HUES64 (cell line): ENCODE data around the gene PCIF1.
"Not testable (repeated sequence)": the region's sequence is repeated elsewhere in the genome, so short reads cannot be mapped to it uniquely, and the experiment has no call there.

Source experiments
- H3K27ac ChIP-seq: 2 replicates; pipeline ENCODE4 v1.7.0; 2013; ENCODE audit warnings: low read depth, low read length, inconsistent platforms
- H3K27me3 ChIP-seq: 2 replicates; pipeline ENCODE4 v1.6.1; 2013; ENCODE audit warnings: mild to moderate bottlenecking, low read length; ENCODE audit not compliant: insufficient read depth
- H3K36me3 ChIP-seq: 2 replicates; pipeline ENCODE4 v1.6.1; 2013; ENCODE audit warnings: mild to moderate bottlenecking, low read length; ENCODE audit not compliant: insufficient read depth
- H3K4me1 ChIP-seq: 2 replicates; pipeline ENCODE4 v1.6.1; 2013; ENCODE audit warnings: mild to moderate bottlenecking, low read length, moderate library complexity; ENCODE audit not compliant: insufficient read depth
- H3K4me3 ChIP-seq: 2 replicates; pipeline ENCODE4 v1.5.1; 2013; ENCODE audit warnings: mild to moderate bottlenecking, low read length, moderate library complexity
- H3K9ac ChIP-seq: 2 replicates; pipeline ENCODE4 v1.6.1; 2013; ENCODE audit warnings: mild to moderate bottlenecking, low read depth, low read length
- H3K9me3 ChIP-seq: 2 replicates; pipeline ENCODE4 v1.6.1; 2013; ENCODE audit warnings: low read depth, low read length; ENCODE audit not compliant: insufficient read depth
- WGBS: fragments of 150-250, 120-280 bp; methylation state at CpG from one replicate; pipeline ENCODE4 v1.1.7; 2013; ENCODE audit warnings: missing lambda C conversion rate; 5-methylcytosine and 5-hydroxymethylcytosine counted together

Gene PCIF1

DNA sequence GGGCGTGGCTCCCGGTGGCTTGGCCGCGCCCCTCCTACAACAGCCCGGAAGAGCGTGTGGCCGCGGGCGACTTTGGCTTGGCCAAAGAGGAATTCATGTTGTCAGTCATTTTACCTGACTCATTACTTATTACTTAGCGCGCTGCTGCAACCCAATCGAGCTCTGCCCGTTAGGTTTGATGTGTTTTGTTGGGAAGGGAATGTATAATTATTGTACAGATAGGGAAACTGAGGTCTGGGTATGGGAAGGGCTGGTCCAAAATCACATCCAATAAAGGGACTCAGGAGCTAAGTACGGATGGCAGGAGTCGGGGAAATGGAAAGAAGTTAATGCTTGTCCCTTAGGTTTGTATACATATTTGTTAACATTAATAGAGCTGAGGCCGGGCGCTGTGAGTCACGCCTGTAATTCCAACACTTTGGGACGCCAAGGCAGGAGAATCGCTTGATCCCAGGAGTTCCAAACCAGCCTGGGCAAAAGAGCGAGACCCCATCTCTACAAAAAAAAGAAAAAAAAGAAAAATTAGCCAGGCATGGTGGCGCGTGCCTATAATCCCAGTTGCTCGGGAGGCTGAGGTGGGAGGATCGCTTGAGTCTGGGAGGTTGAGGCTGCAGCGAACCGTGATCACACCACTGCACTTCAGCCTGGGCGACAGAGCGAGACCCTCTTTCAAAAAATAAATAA, 38.2 kb downstream of the PCIF1 start:
- no peaks in the 10 kb centered on the region for H3K9me3 ChIP-seq
- H3K36me3 ChIP-seq, result peaks cover 17% of the 10 kb centered on the region
- peak overlapping the region; percentile 97 for H3K27ac ChIP-seq
- 40% methylated on average over 26 of the region's 29 CpGs for WGBS
- H3K4me1 ChIP-seq, result peaks cover 4% of the 10 kb centered on the region; the same call in 1 of the 2 replicates
- H3K9ac ChIP-seq, result peak overlapping the region; percentile 99
- H3K4me3 ChIP-seq, result peak overlapping the region; percentile 81
- H3K27me3 ChIP-seq, result no peaks in the 10 kb centered on the region

DNA sequence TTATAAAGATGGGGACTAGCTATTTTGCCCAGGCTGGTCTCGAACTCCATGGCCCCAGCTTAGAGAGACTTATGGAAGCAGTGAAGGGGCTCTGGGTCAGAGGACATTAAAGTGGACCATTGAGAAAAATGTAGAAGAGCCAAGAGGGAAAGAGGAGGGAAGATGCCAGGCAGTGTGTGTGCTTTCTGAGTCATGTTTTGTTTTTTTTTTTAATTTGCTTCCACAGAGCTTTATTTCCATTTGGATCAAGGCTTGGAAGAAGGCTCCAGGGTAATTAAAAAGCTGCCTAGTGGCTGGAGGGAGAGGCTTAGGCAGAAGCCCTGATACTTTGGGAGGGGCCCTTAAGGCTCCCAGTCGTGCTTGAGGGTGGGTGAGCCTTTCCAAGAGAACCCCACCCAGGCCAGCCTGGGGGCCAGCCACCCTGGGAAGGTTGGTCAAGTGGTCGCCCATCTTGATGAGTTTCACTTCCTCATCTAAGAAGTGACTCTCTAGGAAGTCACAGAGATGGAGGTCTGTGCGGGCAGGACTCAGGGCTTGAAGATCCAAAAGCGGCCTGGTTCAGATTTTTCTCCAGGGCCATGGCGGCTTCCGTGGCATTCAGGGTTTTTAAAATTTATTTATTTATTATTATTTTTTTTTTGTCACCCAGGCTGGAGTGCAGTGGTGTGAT, 40.5 kb downstream of the PCIF1 start:
- WGBS, result 93% methylated on average over 5 of the region's 7 CpGs
- Histone ChIP-seq H3K9ac (no peak overlapping the region), H3K36me3 (no peaks in the 10 kb centered on the region), H3K27me3 (no peaks in the 10 kb centered on the region), H3K9me3 (no peaks in the 10 kb centered on the region), H3K4me3 (no peak overlapping the region), H3K4me1 (peaks cover 4% of the 10 kb centered on the region; the same call in 1 of the 2 replicates), H3K27ac (no peak overlapping the region)

DNA sequence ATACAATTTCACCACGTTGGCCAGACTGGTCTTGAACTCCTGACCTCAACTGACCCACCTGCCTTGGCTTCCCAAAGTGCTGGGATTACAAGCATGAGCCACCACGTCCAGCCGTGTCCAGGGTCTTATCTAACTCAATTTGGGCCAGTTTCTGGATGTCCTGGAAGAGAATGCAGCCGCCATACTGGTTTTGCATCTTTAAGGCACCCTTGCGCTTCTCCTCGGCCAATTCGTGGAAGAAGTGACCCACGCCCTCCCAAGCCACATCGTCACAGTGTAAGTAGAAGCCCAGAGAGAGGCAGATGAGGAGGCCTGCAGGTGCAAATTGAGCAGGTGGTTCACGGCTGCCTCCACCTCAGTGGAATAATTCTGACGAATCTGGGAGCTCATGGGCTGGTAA, 41.2 kb downstream of the PCIF1 start:
- WGBS, result 92% methylated on average over 11 of the region's 11 CpGs

DNA sequence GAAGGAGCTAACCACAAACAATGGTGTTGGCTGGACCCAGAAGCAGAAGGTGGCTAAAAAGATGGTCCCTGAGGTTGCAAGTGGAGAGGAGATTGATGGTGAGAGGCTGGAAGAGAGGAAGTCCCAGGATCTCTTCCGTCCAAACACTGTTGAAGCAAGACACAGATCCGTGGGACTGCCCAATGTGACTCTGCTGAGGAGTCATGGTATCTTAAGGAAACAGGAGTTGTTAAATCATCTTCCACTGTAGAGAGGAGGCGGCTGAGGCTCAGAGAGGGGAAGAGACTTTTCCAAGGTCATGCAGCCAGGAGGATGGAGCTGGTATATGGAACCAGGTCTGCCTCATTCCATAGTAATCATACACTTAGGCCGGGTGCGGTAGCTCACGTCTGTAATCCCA, 41.6 kb downstream of the PCIF1 start:
- WGBS, result 93% methylated on average over 6 of the region's 6 CpGs
- no peaks in the 10 kb centered on the region; the same call in 1 of the 2 replicates for H3K4me1 ChIP-seq
- H3K27ac ChIP-seq, result no peak overlapping the region

More for the DNA sequence above, 41.2 kb downstream of the PCIF1 start:
- no peaks in the 10 kb centered on the region for H3K36me3 ChIP-seq
- H3K4me3 ChIP-seq, result no peak overlapping the region
- H3K4me1 ChIP-seq, result no peaks in the 10 kb centered on the region; the same call in 1 of the 2 replicates
- H3K27ac ChIP-seq, result no peak overlapping the region
- no peaks in the 10 kb centered on the region for H3K9me3 ChIP-seq
- H3K9ac ChIP-seq, result no peak overlapping the region
- H3K27me3 ChIP-seq, result no peaks in the 10 kb centered on the region

DNA sequence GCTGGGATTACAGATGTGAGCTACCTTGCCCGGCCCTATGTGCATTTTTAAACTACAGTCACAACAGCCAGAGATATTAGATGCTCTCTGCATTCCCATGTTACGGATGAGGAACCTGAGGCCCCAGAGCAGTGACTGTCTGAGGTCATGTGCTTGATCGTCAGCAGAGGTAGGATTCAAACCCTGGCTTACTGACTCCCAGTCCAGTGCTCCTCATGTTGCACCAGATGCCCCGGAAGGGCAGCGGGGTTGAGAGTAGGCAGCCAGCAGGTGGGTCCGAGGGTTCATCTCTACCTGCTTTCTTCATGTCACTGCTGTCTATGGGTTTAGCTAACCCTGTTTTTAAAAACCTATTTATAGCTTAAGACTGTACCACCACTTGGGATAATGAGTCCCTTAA, 46.8 kb downstream of the PCIF1 start:
- no peak overlapping the region for H3K4me3 ChIP-seq
- H3K9ac ChIP-seq, result no peak overlapping the region
- H3K36me3 ChIP-seq, result no peaks in the 10 kb centered on the region
- no peaks in the 10 kb centered on the region for H3K27me3 ChIP-seq
- 90% methylated on average over 6 of the region's 6 CpGs for WGBS
- H3K4me1 ChIP-seq, result peaks cover 6% of the 10 kb centered on the region; the same call in 1 of the 2 replicates
- no peaks in the 10 kb centered on the region for H3K9me3 ChIP-seq
- no peak overlapping the region for H3K27ac ChIP-seq

More for the DNA sequence above, 41.6 kb downstream of the PCIF1 start:
- Histone ChIP-seq H3K36me3 (no peaks in the 10 kb centered on the region), H3K27me3 (no peaks in the 10 kb centered on the region), H3K9ac (no peak overlapping the region), H3K4me3 (no peak overlapping the region), H3K9me3 (no peaks in the 10 kb centered on the region)

DNA sequence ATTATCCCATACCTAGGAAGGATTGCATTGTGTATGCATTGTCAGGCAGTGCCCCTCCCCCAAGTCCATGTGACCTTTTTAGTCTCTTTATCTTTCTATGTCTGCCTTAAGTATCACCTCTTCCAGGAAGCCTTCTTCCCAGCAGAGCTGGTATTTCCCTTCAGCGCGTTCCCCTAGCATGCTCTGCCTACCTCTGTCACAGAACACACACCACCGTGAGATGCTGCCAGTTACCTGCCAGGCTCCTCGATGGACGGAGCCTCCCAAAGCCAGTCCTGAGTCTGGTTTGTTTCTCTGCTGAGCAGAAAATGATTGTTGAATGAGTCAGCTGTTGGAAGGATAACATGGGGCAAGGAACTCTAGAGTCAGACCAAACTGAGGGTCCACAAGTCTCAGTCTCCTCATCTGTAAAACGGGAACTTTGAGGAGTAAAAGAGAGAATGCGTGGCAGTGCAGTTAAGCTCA, 48.8 kb downstream of the PCIF1 start:
- Histone ChIP-seq H3K27me3 (no peaks in the 10 kb centered on the region), H3K9ac (no peak overlapping the region), H3K4me1 (peaks cover 6% of the 10 kb centered on the region; the same call in 1 of the 2 replicates), H3K4me3 (no peak overlapping the region), H3K36me3 (no peaks in the 10 kb centered on the region), H3K9me3 (no peaks in the 10 kb centered on the region), H3K27ac (no peak overlapping the region)
- WGBS, result 73% methylated on average over 7 of the region's 7 CpGs

DNA sequence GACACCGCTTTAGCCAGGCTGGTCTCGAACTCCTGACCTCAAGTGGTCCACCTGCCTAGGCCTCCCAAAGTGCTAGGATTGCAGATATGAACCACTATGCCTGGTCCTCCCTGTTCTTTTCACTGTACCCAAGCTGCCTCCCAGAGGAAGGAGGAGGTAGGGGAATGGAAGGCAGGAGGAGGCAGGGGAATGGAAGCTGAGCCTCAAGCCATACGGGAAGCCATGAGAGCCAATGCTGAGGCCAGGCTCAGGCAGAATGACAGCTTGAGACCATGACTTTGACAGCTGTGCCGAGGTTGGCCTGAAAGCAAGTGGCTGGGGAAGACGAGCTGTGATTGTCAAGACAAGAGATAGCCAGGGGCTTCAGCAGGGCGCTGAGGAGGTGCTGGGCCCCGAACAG, 51.1 kb downstream of the PCIF1 start:
- no peak overlapping the region for H3K9ac ChIP-seq
- H3K4me1 ChIP-seq, result peaks cover 6% of the 10 kb centered on the region; the same call in 1 of the 2 replicates
- no peaks in the 10 kb centered on the region for H3K27me3 ChIP-seq
- no peaks in the 10 kb centered on the region for H3K36me3 ChIP-seq
- H3K27ac ChIP-seq, result no peak overlapping the region
- WGBS, result 82% methylated on average over 7 of the region's 7 CpGs
- H3K9me3 ChIP-seq, result no peaks in the 10 kb centered on the region
- H3K4me3 ChIP-seq, result no peak overlapping the region

DNA sequence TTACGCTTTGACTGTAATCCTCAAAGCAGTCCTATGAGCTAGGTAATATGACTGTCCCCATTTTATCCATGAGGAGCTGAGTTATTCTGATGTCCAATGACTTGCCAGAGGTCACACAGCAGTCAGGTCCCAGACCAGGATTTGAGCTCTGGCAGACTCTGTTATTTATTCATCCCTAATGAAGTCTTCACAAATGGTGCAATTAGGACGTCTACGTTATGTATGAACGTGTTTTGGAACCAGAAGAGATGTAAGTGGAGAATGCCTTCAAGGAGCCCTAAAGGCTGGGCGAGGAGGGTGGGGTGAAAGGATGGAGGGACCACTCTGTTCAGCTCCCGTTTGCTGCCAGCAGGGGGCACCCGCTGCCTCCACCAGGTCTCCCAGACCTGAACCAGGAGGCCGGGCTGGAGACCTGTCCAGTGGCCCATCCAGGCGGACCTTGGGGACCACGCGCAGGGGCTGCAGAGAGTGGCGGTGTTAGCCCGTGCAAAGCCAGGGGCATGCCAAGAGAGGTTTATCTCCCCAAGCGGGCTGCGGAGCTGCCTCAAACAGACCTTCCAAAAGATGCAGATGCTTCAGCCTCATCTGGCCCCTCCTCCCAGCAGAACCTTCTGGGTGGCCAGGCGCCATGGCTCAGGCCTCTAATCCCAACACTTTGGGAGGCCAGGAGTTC, 52.8 kb downstream of the PCIF1 start:
- no peak overlapping the region for H3K27ac ChIP-seq
- H3K9me3 ChIP-seq, result no peaks in the 10 kb centered on the region
- WGBS, result 18% methylated on average over 16 of the region's 16 CpGs
- no peaks in the 10 kb centered on the region for H3K36me3 ChIP-seq
- H3K27me3 ChIP-seq, result no peaks in the 10 kb centered on the region
- H3K4me1 ChIP-seq, result peaks cover 6% of the 10 kb centered on the region; the same call in 1 of the 2 replicates
- H3K9ac ChIP-seq, result no peak overlapping the region
- H3K4me3 ChIP-seq, result no peak overlapping the region

DNA sequence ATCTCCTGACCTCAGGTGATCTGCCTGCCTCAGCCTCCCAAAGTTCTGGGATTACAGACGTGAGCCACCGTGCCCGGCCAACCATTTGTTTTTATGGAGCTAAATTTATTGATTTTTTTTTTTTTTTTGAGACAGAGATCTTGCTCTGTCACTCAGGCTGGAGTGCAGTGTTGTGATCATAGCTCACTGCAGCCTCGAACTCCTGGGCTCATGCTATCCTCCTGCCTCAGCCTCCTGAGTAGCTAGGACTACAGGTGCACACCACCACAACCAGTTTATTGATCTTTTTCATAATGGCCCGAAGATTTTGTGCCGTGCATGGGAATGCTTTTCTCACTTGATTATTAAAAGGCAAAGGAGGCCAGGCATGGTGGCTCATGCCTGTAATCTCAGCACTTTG, 54.3 kb downstream of the PCIF1 start:
- H3K9ac ChIP-seq, H3K27ac ChIP-seq, H3K4me1 ChIP-seq, H3K9me3 ChIP-seq, H3K27me3 ChIP-seq, H3K4me3 ChIP-seq, H3K36me3 ChIP-seq: not testable (repeated sequence)
- 91% methylated on average over 6 of the region's 6 CpGs for WGBS

DNA sequence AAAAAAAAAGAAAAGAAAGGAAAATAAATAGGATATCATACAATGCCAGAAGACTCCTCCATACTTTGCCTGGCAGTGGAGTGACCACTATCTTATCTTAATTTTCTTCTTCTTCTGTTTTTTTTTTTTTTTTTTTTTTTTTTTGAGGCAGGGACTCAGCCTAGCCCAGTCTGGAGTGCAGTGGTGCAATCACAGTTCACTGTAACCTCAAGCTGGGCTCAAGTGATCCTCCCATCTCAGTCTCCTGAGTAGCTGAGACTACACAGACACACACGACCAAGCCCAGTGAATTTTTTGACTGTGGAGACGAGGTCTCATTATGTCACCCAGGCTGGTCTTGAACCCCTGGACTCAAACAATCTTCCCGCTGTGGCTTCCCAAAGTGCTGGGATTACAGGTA, 57.1 kb downstream of the PCIF1 start:
- Histone ChIP-seq H3K9ac (no peak overlapping the region), H3K9me3 (no peaks in the 10 kb centered on the region), H3K36me3 (no peaks in the 10 kb centered on the region), H3K4me3 (no peak overlapping the region), H3K27me3 (no peaks in the 10 kb centered on the region), H3K4me1 (peaks cover 6% of the 10 kb centered on the region; the same call in 1 of the 2 replicates), H3K27ac (no peak overlapping the region)
- 93% methylated on average over 3 of the region's 3 CpGs for whole genome bisulfite sequencing
